ENCODE measurements around the gene UGT1A3.

DNA sequence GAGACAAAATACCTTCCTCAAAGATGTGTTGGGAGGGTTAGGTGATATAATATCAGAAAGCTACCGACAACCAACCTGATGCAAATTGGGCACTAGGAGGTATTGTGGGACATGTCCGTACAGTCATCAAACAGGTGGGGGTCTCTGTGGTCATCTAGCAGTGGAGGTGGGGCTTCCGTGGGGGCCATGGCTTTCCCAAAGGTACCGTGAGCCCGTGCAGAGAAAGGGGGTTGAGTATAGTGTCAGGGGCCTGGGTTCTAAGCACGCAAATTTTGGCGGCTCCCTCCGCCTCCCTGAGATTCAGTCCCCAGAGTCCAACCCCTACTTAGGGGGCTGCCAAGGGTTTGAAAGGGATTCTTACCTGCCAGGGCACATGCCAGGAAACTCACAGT lies 92.9 kb downstream of the UGT1A3 start:
- TF ChIP-seq POLR2A (IDR thresholded peaks at IDR 0.05) = no peak
- TF ChIP-seq, protein P1, sequence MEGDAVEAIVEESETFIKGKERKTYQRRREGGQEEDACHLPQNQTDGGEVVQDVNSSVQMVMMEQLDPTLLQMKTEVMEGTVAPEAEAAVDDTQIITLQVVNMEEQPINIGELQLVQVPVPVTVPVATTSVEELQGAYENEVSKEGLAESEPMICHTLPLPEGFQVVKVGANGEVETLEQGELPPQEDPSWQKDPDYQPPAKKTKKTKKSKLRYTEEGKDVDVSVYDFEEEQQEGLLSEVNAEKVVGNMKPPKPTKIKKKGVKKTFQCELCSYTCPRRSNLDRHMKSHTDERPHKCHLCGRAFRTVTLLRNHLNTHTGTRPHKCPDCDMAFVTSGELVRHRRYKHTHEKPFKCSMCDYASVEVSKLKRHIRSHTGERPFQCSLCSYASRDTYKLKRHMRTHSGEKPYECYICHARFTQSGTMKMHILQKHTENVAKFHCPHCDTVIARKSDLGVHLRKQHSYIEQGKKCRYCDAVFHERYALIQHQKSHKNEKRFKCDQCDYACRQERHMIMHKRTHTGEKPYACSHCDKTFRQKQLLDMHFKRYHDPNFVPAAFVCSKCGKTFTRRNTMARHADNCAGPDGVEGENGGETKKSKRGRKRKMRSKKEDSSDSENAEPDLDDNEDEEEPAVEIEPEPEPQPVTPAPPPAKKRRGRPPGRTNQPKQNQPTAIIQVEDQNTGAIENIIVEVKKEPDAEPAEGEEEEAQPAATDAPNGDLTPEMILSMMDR (IDR thresholded peaks at IDR 0.05) = no peak

Measured in thyroid gland (tissue), 4 donors.